GM12878 (cell line): ENCODE measurements around the gene TIMM17A. TPM values are rescaled to one million over a fixed set of nuclear protein-coding genes. Genes with fewer than 3 reads are reported as not detected.

Experiments
- EP300 ChIP-seq, 2 experiments: fragments of 150-350 bp in 1 of 2; IDR thresholded peaks; 2 replicates each; pipeline ENCODE4 v1.6.1; 2011 to 2012; ENCODE audit warnings: low read depth in 2 of 2, low read length in 2 of 2, borderline replicate concordance in 1 of 2, improper control_type of control experiment in 1 of 2, inconsistent platforms in 1 of 2; ENCODE audit not compliant: control insufficient read depth in 1 of 2
- FOXM1 ChIP-seq: IDR thresholded peaks from 2 replicates; pipeline ENCODE4 v1.6.1; 2012; ENCODE audit warnings: low read depth, mild to moderate bottlenecking, inconsistent platforms, low read length, moderate library complexity
- MAX ChIP-seq: IDR thresholded peaks from 2 replicates; pipeline ENCODE4 v1.6.1; 2012; ENCODE audit warnings: low read depth, low read length, improper control_type of control experiment
- PAX8 ChIP-seq: fragments of 450-650 bp; IDR thresholded peaks from 2 replicates; pipeline ENCODE4 v1.6.1; 2017; ENCODE audit warnings: mild to moderate bottlenecking, moderate library complexity
- POU2F2 ChIP-seq: IDR thresholded peaks from 3 replicates; pipeline ENCODE4 v1.6.1; 2011; ENCODE audit warnings: low read depth, mild to moderate bottlenecking, low read length, borderline replicate concordance
- ZBTB4 ChIP-seq: fragments of 450-650 bp; formaldehyde crosslinking; IDR thresholded peaks from 2 replicates; pipeline ENCODE4 v1.4.0; 2022; ENCODE audit warnings: mild to moderate bottlenecking, moderate library complexity
- polyA plus RNA-seq, 11 experiments: library from polyadenylated mRNA; depleted of rRNA in 4 of 11; unstranded in 6 of 11; stranded (reverse) in 5 of 11; fragments of >200 nt; fragmentation: Nextera tagmentation in 4 of 11; fragmentation: Illumina TruSeq in 1 of 11; extraction: Ambion mirVana in 4 of 11; extraction: Trizol in 1 of 11; gene quantifications; 1 replicate in 1 of 11; 2 replicates in 10 of 11; pipeline versions ENCODE4 v1.2.1 to v1.2.3, GENCODE V29; 2011 to 2016; ENCODE audit warnings: inconsistent platforms in 2 of 11, missing spikeins in 2 of 11, low read depth in 1 of 11
- total RNA-seq, 4 experiments: library from RNA; depleted of rRNA in 3 of 4; stranded (reverse); fragments of >200 nt in 3 of 4; fragmentation: Illumina TruSeq in 1 of 4; extraction: Trizol in 1 of 4; gene quantifications; 2 replicates each; pipeline versions ENCODE4 v1.2.1 to v1.2.3, GENCODE V29; 2013 to 2021
- TF ChIP-seq, protein P1 (sequence below): IDR thresholded peaks from 2 replicates; pipeline ENCODE4 v1.6.1; 2012; ENCODE audit warnings: mild to moderate bottlenecking, low read depth, low read length

The TIMM17A gene
- total and polyA plus RNA-seq, 10 of the 15 experiments (the other 5 are each of a cell fraction or from before 2014, with no cell fraction given): 68.6 to 357 (median 92.4) TPM

GRCh38 chr1:201945863-201946223, 9.5 kb upstream of the TIMM17A start (continued):
- TF ChIP-seq MAX (no peak), POU2F2 (no peak), EP300 (IDR thresholded peaks at IDR 0.05; ENCODE audit: borderline replicate concordance in 1 of 2, control insufficient read depth in 1 of 2, low read depth in 2 of 2, low read length in 2 of 2) (no peak), ZBTB4 (CRISPR knock-in tag) (no peak), FOXM1 (no peak), PAX8 (no peak)
- TF ChIP-seq, protein P1, sequence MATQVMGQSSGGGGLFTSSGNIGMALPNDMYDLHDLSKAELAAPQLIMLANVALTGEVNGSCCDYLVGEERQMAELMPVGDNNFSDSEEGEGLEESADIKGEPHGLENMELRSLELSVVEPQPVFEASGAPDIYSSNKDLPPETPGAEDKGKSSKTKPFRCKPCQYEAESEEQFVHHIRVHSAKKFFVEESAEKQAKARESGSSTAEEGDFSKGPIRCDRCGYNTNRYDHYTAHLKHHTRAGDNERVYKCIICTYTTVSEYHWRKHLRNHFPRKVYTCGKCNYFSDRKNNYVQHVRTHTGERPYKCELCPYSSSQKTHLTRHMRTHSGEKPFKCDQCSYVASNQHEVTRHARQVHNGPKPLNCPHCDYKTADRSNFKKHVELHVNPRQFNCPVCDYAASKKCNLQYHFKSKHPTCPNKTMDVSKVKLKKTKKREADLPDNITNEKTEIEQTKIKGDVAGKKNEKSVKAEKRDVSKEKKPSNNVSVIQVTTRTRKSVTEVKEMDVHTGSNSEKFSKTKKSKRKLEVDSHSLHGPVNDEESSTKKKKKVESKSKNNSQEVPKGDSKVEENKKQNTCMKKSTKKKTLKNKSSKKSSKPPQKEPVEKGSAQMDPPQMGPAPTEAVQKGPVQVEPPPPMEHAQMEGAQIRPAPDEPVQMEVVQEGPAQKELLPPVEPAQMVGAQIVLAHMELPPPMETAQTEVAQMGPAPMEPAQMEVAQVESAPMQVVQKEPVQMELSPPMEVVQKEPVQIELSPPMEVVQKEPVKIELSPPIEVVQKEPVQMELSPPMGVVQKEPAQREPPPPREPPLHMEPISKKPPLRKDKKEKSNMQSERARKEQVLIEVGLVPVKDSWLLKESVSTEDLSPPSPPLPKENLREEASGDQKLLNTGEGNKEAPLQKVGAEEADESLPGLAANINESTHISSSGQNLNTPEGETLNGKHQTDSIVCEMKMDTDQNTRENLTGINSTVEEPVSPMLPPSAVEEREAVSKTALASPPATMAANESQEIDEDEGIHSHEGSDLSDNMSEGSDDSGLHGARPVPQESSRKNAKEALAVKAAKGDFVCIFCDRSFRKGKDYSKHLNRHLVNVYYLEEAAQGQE: no peak
